Fibroblast of skin of left biceps (primary cell): ENCODE results near the gene CINP.

Source experiments
- DNase-seq, 2 experiments: peaks; one replicate each; pipeline ENCODE4 v3.0.0-alpha.2; 2013; ENCODE audit warnings: low read depth in 2 of 2

Gene CINP

GRCh38 chr14:102362545-102363181 lies at the start of gene CINP, which contains the start of gene TECPR2:
CINP (minus strand) TSS chr14:102362890; CDS start chr14:102362851, 39 bp downstream.
TECPR2 (plus strand) TSS chr14:102362941; CDS start chr14:102376722, 13,781 bp downstream.
- DNase-seq: peak; percentile 76 to 77

DNA sequence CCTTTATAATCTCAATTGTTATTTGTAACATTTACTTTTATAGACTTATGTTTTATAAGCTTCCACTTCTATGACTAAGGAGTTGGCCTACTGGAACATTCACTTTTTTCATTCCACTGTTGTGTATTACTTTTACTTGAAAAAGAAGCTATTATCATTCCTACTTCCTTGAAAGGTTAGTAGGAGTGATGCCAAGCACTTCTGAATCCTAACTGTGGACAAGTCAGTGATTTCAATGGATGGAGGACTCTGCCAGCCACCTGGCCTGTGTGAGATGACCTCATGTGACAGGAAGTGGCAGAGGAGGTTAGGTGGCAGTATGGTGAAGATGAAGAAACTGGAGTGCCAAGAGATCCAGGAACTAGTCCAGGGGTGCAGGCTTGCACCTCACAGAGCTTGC lies 46.0 kb upstream of the CINP start:
- DNase-seq: no peak

GRCh38 chr14:102407258-102407657 lies 44.6 kb upstream of the CINP start:
- DNase-seq: no peak

GRCh38 chr14:102403028-102403427 lies 40.3 kb upstream of the CINP start:
- DNase-seq: no peak

GRCh38 chr14:102396521-102396920 lies 33.8 kb upstream of the CINP start:
- DNase-seq: peak in 1 of 2 experiments; percentile 4

GRCh38 chr14:102394717-102395375 lies 32.2 kb upstream of the CINP start:
- DNase-seq: no peak

DNA sequence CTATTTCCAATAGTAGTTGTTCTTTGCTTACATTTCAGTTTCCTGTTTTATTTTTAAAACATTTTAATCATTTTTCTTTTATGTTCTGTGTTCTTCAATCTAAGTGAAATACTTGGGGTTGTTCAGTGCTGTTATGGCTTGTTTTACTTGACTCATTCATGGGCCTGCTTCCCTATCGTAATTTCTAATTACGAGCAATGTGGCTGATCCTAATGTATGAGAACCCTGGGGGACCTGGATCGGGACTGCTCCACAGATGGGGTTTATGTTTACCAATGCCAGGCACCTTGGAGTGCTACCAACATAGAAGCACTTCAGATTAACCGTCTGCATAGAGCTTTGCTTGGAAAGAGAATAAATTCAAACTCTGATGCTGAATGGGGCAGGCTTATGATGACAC lies 29.8 kb upstream of the CINP start:
- no peak for DNase-seq

DNA sequence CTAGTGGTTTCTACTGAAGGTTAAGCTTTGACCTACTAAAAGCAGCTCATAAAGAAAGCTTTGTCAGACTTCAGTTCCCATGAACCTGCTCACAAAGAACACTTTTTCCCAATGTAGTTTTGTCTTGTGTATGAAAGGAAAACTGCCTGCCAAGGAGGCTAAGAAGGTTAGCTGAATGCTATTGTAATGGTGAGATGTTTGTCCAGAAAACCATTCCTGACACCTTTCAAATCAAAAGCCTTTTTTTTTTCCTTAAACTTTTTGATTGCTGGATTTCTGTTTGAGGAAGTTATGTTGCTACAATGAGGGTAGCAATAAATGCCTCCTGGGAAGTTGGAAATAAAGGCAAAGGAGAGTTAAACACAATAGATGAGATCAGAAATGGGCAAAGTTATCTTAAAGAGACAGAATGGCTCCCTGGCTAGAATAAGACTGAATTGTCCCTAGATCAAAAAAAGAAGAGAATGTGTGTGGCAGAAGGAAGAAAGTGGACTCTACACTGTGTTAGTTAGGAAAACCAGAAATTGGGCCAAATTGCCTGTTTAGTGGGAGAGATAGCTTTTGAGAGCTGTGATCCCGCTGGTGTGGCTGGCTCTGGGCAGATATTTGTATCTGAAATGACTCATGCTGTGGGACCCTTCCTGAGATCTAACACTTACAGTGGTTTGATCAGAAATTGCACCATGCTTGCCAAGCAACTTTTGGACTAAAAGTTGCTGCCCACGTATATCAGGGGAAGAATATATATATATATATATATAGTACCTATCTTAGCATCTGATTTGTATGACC lies 27.6 kb upstream of the CINP start:
- DNase-seq: no peak

DNA sequence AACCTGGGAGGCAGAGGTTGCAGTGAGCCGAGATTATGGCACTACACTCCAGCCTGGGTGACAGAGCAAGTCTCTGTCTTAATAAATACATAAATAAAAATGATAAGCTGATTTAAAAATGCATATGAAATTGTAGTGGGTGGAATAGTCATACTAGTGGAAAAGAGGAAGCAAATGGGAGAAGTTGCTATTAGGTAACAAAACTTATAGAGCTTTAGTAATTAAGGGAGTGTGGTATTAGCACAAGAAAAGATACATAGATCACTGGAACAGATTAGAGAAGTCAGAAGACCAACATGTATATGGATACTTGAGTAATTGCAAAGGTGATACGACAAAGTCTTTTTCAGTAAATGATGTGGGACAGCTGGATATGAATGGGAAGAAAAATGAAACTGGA lies 26.6 kb upstream of the CINP start:
- DNase-seq: no peak

- DNase-seq: no peak
Observed at GRCh38 chr14:102387086-102387485, 24.4 kb upstream of the CINP start.

- no peak for DNase-seq
Observed at GRCh38 chr14:102378830-102379229, 16.1 kb upstream of the CINP start.

- no peak for DNase-seq
Observed at GRCh38 chr14:102377696-102378095, 15.0 kb upstream of the CINP start.

DNA sequence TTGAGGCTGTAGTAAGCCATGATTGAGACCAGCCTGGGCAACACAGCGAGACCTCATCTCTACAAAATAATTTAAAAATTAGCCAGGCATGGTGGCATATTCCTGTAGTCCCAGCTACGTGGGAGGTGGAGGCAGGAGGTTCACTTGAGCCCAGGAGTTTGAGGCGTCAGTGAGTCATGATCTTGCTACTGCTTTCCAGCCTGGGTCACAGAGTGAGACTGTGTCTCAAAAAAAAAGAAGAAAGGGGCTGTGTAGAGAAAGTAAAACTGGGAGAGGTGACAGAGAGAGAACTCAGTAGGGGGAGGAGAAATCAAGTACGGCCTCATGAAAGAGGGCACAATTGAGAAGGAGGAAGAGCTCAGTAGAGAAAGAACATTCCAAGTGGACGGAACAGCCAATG lies 12.4 kb upstream of the CINP start:
- DNase-seq: no peak

DNA sequence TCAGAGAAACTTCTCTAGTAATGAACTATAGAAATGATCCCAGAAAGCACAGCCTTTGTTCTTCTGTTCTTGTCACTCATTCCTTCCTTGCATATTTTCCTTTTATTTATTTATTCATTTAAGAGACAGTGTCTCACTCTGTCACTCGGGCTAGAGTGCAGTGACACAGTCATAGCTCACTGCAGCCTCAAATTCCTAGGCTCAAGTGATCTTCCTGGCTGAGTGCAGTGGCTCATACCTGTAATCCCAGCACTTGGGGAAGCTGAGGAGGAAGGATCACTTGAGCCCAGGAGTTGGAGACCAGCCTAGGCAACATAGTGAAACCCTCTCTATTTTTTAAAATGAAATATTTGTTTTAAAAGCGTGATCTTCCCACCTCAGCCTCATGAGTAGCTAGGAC lies 11.6 kb upstream of the CINP start:
- no peak for DNase-seq

- no peak for DNase-seq
Observed at GRCh38 chr14:102373110-102373509, 10.4 kb upstream of the CINP start.

- no peak for DNase-seq
Observed at GRCh38 chr14:102371361-102371760, 8.7 kb upstream of the CINP start.

DNA sequence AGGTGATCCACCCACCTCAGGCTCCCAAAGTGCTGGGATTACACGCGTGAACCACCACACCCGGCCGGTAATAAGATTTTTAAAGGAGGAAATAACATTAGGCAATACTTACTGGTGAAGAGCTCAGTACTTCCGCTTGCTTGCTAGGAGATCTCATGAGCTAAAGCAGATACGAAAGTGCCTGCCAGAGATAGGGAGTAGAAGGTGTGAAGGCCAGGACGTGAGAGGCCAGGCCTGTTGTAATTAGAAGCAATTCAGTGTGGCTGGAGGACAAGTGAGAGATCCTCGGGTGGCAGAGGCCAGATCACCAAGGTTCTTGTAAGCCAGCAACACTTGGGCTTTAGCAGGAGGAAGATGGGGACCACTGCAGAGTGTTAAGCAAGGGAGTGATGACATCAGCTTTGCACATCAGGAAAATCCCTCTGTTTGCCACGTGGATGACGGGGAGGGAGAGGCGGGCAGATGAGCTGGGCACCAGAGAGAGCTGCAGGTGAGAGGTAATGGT lies 7.7 kb upstream of the CINP start:
- no peak for DNase-seq

- DNase-seq: no peak
Observed at GRCh38 chr14:102363182-102363943, 673 bp upstream of the CINP start.

GRCh38 chr14:102362084-102362483 lies 606 bp downstream of the CINP start:
- DNase-seq: no peak

- DNase-seq: no peak
Observed at GRCh38 chr14:102360388-102360787, 2.3 kb downstream of the CINP start.

DNA sequence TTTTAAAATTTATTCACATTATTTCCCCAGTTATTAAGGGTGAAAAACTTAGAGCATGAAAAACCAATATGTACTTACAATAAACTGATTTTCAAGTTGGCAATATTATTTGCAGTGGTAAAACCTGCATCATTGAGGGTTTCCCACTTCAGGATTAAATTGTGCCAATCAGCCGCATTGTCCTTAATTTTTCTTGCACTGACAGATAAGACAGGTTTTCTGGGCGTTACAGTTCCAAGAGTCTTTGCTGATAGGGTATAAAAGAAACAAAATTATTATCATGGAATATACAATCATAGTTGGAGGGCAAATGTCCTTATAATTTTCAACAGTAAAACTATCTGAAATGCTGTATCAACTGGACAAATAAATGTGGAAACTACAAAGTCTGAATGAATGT lies 3.3 kb downstream of the CINP start:
- no peak for DNase-seq

GRCh38 chr14:102356280-102356679 lies 6.4 kb downstream of the CINP start:
- DNase-seq: no peak
